HEK293T (cell line): ENCODE data around the gene B2M.

ENCODE experiments used
- ARNT ChIP-seq: fragments of 450-650 bp; IDR thresholded peaks from 2 replicates; pipeline ENCODE4 v1.6.1; 2017; ENCODE audit warnings: mild to moderate bottlenecking
- BHLHE40 ChIP-seq: fragments of 450-650 bp; IDR thresholded peaks from 2 replicates; pipeline ENCODE4 v1.6.1; 2016; ENCODE audit warnings: mild to moderate bottlenecking, moderate library complexity, borderline replicate concordance
- ELF4 ChIP-seq: fragments of 450-650 bp; IDR thresholded peaks from 2 replicates; pipeline ENCODE4 v1.6.1; 2017; ENCODE audit warnings: antibody characterized with exemption
- FOXM1 ChIP-seq: fragments of 450-650 bp; IDR thresholded peaks from 2 replicates; pipeline ENCODE4 v1.6.1; 2017; ENCODE audit warnings: mild to moderate bottlenecking, borderline replicate concordance
- NFRKB ChIP-seq: fragments of 450-650 bp; IDR thresholded peaks from 2 replicates; pipeline ENCODE4 v1.6.1; 2016; ENCODE audit warnings: mild to moderate bottlenecking, moderate library complexity
- SP1 ChIP-seq: fragments of 450-650 bp; IDR thresholded peaks from 2 replicates; pipeline ENCODE4 v1.6.1; 2017
- SUZ12 ChIP-seq: fragments of 450-650 bp; IDR thresholded peaks from 2 replicates; pipeline ENCODE4 v1.6.1; 2016; ENCODE audit warnings: mild to moderate bottlenecking
- TARDBP ChIP-seq: fragments of 450-650 bp; IDR thresholded peaks from 2 replicates; pipeline ENCODE4 v1.6.1; 2016
- ZNF384 ChIP-seq: fragments of 450-650 bp; IDR thresholded peaks from 2 replicates; pipeline ENCODE4 v1.6.1; 2016

GRCh38 chr15:44729408-44730127 is 18.3 kb downstream of the B2M start:
- no peak for TF ChIP-seq BHLHE40
- TF ChIP-seq TARDBP = no peak
- TF ChIP-seq SP1 = no peak
- TF ChIP-seq ZNF384 = no peak
- TF ChIP-seq ELF4 = no peak
- TF ChIP-seq SUZ12 = no peak
- TF ChIP-seq ARNT = no peak
- TF ChIP-seq NFRKB = no peak
- TF ChIP-seq FOXM1 = no peak
